HG03064 (cell line): ENCODE measurements around the gene BIRC6.
"Not testable (repeated sequence)": the region's sequence is repeated elsewhere in the genome, so short reads cannot be mapped to it uniquely, and the experiment has no call there.

Experiments
- ATAC-seq: cut with Tn5 transposase; IDR thresholded peaks from one replicate; pipeline ENCODE4 v1.9.1; 2021; ENCODE audit warnings: low read depth; ENCODE audit not compliant: unreplicated experiment

The BIRC6 gene

DNA sequence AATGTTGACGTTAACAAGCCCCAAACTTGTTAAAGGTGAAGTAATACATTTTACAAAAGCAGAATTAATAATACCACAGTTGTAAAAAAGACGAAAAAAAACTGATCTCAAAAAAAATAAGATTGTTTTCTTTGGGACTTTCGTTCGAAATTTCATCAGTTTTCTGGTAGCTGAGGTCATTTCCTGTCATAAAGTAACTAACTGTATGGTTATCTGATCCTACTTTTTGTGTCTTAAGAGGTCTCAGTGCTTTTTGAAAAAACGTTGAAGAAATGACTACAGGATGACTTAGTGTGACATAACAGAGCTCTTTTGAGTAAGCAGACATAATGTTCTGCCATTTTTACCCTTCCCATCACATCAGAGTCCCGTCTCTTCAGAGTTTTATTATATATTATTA, 79.3 kb downstream of the BIRC6 start:
- no peak for ATAC-seq

GRCh38 chr2:32442020-32442467, 85.2 kb downstream of the BIRC6 start:
- ATAC-seq: no peak

DNA sequence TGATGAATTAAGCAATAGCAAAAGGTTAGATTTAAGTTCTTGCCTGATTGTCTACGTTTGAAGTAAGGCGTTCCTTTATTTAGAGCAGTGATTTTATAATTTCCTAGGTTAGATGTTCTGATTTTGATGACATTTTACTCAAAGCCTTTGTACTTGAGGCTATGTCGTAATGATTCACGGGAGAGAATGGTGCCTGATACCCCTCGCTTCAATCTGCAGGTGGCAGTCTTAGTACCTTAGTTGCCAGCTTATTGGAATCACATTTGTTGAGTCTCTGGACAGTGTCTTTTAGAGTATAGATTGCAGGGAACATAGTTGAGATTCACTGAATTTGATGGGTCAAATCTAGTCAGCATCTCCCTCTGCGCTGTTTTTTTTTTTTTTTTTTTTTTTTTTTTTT, 89.5 kb downstream of the BIRC6 start:
- no peak for ATAC-seq

- no peak for ATAC-seq
Observed at GRCh38 chr2:32450851-32451250, 94.0 kb downstream of the BIRC6 start.

DNA sequence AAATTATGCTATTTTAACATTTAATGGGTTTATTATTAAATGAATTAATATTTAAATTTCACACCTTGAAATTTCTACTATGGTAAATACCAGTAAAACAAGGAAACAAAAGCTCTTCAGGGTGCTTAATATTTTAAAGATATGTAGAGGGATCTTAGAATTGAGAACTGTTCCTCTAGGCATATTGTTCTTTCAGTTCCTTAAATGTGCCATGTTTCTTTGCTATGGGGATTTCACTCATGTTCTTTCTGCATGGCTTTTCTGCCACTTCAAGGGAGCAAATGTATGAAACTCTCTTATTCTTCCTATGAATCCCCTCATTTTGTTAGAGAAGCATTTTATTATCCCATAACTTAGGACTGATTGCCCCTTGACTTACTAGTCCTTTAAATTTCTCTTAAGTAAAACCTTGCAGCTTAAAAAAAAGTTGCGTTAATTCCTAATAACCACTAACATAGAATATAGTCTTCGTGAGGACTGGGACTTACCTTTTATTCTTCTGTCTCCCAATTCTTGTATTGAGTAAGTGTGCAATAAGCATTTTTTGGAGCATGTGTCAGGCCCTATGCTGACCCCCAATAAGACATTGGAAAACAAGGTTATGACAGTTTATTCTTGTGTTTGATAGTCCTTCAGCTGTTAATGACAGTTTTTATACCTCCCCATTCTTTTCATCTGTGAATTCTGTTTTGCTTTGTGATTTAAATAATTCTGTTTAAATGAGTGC, 95.7 kb downstream of the BIRC6 start:
- ATAC-seq: no peak

GRCh38 chr2:32453242-32454062, 96.6 kb downstream of the BIRC6 start:
- no peak for ATAC-seq

DNA sequence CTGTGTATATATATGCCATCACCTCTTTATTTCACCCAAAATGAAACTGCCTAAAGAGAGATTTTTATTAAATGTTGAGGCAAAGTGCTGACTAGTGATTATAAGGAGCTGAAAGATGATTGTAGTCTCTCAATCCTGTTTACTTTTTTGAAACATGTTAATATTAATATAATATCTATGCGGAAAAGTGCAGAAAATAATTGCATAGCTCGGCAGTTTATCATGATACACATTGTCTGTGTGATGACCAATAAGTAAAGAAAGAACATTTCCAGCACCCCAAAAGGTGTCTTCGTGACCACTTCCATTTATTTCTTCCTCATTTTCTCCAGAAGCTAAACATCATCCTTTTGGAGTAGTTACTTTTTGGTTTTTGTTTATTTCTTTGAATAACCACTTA, 99.0 kb downstream of the BIRC6 start:
- no peak for ATAC-seq

GRCh38 chr2:32456808-32457207, 100.0 kb downstream of the BIRC6 start:
- no peak for ATAC-seq

DNA sequence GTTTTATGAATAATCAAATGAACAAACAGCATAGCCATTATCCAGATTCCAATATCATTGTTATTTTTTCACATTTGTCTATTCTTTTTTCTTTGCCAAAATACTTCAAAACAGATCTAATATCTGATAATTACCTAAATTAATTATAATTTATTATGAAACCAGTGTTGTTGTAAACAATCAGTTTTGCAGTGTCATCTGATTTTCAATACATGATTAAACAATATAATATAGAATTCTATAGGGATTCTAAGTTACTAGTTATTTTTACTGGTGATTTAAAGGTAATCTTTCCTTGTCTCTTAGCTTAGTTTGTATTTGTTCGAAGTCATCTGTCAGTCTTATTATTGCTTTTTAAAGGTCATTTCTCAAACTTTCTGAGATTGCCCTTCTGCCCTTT, 101.0 kb downstream of the BIRC6 start:
- no peak for ATAC-seq

- ATAC-seq: not testable (repeated sequence)
Observed at GRCh38 chr2:32460861-32461260, 104.0 kb downstream of the BIRC6 start.

DNA sequence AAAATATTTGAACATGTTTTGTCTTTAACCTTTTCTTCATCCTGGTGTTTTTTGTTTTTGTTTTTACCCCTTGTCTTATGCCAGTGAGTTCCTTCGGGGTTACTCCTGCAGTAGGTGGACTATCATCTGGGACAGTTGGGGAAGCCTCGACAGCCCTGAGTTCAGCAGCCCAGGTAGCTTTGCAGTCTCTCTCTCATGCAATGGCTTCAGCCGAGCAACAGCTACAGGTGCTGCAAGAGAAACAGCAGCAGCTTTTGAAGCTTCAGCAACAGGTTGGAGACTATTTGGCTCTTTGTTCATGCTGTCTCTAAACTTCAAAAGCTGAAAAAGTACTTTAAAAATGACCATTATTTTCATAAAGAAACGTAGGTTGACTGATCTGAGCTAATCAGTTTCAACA, 106.3 kb downstream of the BIRC6 start:
- ATAC-seq: no peak

DNA sequence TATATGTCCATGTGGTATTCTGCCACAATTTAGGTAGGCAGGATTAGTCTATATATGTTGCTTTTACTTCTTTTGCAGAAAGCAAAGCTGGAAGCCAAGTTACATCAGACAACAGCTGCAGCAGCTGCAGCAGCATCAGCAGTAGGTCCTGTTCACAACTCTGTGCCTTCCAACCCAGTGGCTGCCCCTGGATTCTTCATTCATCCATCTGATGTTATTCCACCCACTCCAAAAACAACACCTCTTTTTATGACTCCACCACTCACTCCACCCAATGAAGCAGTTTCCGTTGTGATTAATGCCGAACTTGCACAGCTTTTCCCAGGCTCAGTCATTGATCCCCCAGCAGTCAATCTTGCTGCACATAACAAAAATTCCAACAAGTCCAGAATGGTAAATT, 107.6 kb downstream of the BIRC6 start:
- ATAC-seq: no peak

- ATAC-seq: no peak
Observed at GRCh38 chr2:32472605-32473004, 115.8 kb downstream of the BIRC6 start.

DNA sequence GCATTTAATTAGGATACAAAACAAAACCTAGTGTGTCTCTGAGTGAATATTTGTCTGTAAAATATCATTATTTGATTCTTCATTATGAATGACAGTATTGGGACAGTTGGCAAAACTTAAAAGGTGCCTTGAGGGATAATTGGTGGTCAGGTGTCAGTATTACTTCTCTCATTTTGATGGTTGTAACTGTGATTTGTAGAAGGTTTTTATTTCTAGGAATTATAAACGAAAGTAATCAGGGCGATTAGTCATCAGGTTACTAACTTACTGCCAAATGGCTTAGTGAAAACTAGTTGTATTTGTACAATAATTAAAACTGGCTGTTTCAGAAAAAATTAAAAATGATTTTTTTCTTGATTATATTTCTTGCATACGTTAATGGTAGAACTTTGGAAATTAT, 117.6 kb downstream of the BIRC6 start:
- ATAC-seq: no peak

GRCh38 chr2:32478889-32479620, 122.2 kb downstream of the BIRC6 start:
- ATAC-seq: no peak

- no peak for ATAC-seq
Observed at GRCh38 chr2:32479993-32480392, 123.2 kb downstream of the BIRC6 start.

GRCh38 chr2:32482471-32482870, 125.6 kb downstream of the BIRC6 start:
- ATAC-seq: no peak

DNA sequence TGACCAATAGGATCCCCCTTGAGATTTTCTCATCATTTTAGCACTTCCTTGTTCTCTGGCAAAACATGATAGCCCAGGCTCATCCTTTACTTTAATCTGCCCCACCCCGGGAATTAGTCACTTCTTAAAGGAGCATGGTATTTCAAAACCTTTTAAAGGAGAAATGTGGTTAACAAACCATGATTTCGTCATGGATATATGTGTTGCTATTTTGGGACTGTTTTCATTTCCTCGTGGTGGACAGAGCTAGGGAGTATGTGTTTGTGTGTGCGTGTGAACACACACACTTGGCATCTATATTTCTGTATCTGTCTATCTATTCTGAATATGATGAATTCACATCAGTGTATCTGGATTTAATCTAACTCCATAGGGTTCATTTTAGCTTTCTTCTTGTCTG, 128.1 kb downstream of the BIRC6 start:
- ATAC-seq: no peak

DNA sequence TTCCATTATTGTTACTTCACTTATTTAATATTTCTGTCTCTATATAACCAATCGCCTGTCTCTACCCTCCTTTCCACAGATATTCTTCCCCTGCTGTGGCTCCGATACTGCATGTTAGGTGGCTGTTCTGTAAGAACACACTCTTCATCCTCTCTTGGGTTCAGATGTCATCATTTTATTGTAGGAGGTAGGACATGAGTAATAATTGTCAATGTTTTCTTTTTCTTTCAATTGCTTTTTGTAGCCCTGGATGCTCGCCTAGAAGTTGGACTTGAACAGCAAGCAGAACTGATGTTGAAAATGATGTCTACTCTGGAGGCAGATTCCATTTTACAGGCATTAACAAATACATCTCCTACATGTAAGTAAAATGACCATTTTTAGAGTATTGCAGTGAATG, 128.6 kb downstream of the BIRC6 start:
- no peak for ATAC-seq

DNA sequence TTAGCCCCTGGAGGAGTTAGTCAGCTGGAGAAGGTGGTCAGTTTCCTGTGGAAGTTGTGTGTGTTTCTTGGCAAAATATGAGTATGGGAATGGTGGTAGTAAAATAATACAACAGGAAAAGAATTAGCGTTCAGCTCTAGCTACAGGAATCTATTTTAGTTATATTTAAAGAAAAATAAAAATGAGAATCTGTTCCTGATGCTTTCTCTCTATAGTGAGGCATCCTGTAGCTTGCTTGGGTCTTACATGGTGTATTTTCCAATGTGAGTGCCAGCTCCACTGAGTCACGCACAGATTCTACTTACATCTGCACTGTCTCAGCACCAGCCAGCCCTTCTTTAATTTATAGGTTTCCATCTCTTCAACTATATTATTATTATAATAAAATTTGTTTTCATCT, 132.2 kb downstream of the BIRC6 start:
- ATAC-seq: no peak

- no peak for ATAC-seq
Observed at GRCh38 chr2:32491346-32491745, 134.5 kb downstream of the BIRC6 start.
